VCaP (cell line): ENCODE results near the gene PRSS23.

Experiments used
- H3K27ac ChIP-seq: fragments of 450-650 bp; 2 replicates; pipeline ENCODE4 v1.5.1; 2017
- TF ChIP-seq, protein P1 (sequence below): fragments of 450-650 bp; conservative IDR thresholded peaks from 2 replicates; pipeline ENCODE4 v1.5.1; 2017; ENCODE audit warnings: mild to moderate bottlenecking, moderate library complexity

The PRSS23 gene

DNA sequence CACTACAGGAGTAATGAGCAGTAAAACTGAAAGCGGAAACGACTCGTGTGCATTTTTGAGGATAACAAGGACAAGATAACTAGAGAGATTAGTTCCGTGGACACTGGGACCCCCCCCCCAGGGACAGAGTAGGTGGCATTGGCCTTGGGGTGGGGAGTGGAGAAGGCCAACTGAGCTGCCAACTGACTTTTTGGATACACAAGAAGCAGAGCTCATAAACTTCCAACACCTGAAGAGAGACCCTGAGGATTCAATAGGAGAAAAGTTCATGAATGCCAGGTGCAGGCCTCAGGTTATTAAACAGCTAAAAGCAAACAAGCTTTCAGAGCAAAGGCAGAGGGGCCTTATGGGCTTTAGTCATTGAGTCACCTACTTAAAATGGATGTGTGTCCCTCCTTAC, 17.6 kb upstream of the PRSS23 start:
- TF ChIP-seq, protein P1, sequence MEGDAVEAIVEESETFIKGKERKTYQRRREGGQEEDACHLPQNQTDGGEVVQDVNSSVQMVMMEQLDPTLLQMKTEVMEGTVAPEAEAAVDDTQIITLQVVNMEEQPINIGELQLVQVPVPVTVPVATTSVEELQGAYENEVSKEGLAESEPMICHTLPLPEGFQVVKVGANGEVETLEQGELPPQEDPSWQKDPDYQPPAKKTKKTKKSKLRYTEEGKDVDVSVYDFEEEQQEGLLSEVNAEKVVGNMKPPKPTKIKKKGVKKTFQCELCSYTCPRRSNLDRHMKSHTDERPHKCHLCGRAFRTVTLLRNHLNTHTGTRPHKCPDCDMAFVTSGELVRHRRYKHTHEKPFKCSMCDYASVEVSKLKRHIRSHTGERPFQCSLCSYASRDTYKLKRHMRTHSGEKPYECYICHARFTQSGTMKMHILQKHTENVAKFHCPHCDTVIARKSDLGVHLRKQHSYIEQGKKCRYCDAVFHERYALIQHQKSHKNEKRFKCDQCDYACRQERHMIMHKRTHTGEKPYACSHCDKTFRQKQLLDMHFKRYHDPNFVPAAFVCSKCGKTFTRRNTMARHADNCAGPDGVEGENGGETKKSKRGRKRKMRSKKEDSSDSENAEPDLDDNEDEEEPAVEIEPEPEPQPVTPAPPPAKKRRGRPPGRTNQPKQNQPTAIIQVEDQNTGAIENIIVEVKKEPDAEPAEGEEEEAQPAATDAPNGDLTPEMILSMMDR: no peak
- no peak overlapping the region for H3K27ac ChIP-seq

- TF ChIP-seq, protein P1: no peak
- H3K27ac ChIP-seq: no peak overlapping the region
Observed at GRCh38 chr11:86783661-86784060, 16.7 kb upstream of the PRSS23 start.

DNA sequence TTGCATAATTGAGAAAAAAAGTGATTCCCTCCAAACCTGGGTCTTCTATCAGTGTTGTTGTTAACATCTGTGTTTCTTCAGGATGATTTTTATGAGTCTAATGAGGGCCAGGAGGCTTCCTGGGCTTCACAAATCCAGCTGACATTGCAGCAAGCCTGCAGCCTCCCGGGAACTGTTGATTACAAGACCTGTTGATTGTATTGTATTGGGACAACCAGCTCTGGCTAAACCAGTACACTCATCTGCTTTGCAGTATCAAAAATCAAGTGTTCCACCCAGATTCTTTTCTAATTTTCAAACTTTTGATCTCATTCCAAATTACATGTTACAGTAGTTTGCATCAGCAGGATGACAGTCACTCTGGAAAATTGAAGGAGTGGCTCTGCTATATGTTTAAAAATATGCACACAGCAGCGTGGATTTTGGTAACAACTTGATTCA, 16.1 kb upstream of the PRSS23 start:
- no peak overlapping the region for H3K27ac ChIP-seq
- TF ChIP-seq, protein P1: no peak

DNA sequence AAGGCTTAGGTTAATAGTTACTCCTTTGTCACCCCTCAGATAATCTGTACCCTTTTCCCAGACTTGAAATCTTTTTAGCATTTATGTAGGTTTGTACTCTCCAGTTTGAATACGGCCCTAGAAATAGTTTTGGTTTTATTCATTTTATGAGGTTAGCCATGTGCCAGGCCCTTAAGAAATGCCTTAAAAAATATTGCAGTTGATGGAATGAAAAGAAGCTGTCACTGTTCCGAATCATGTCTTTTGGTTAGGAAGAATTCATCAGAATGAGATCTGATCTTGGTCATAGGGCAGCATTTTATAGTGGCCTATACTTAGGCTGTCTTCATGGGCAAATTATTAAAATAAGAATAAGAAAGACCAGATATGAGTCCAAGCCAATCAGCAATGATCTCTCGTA, 14.8 kb upstream of the PRSS23 start:
- TF ChIP-seq, protein P1: no peak
- H3K27ac ChIP-seq: no peak overlapping the region

DNA sequence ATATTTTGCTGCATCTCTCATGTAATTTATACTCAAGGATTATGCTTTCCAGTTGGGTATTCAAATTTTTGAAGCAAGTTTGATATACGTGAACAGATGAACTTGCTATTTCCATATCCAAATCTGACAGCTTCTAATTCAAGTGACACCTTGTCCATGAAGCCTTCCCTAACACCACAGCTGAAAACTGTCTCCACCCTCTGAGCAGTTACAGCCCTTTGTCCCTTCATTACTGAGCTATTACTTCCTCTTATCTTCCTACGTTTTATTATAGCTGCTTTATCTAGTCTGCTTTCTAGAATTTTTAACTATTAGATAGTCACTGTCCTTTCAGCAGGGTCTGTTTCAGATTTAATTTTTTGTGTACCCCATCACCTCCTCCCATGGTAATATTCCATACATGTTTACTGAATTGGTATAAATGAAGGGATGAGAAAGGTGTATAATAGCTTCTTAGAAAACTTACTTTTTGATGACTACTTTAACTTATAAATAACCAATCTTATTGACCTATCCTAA, 13.3 kb upstream of the PRSS23 start:
- H3K27ac ChIP-seq: no peak overlapping the region
- TF ChIP-seq, protein P1: no peak

DNA sequence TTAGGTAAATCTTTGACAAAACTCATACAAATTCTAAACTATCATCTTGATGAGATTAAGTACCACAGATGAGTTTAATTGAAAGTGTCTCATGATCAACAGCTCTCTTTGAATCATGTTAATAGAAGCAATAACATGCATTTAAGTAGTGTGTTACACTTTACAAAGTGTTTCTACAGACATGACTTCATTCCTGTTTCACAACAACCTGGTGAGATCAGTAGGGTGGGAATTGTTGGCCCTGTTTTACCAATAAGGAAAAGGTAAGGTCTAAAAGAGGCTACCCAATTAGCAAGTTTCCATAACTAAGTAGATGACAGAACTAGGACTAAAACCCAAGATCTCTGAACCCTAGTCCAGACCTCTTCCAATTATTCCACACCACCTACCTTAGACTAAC, 12.7 kb upstream of the PRSS23 start:
- H3K27ac ChIP-seq: no peak overlapping the region
- TF ChIP-seq, protein P1: no peak

DNA sequence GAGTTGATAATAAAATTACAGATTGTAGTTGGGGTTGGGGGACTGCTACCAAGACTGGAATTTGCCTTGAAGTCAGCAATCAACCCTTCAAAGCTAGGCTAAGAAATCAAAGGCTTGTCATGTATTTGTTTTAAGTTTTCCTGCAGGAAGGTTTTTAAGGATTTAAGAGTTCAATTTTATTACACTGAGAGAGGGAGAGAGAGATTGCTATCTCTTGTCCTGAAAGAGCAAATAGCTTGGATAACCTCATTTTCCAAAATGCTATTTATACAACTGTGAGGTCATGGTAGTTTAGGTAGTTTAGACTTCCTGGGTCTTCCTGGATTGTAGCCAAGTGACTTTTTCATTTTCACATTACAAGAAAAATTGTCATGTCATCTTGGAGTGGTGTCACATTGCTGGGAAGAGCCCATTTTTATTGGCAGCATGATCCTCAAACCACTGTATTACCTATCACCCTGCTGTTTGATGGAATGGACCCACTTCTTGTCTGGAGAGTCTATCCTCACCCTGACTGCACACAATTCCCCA, 10.1 kb upstream of the PRSS23 start:
- peak overlapping the region; percentile 68 for H3K27ac ChIP-seq

More for the DNA sequence above, 10.1 kb upstream of the PRSS23 start:
- TF ChIP-seq, protein P1: no peak
